Effector memory CD4-positive, alpha-beta T cell (primary cell): ENCODE measurements around the gene DONSON.

Experiments
- DNase-seq, 3 donors: peaks; one replicate each; pipeline ENCODE4 v3.0.0-alpha.2; 2020
- H3K27ac ChIP-seq: 2 replicates; pipeline ENCODE4 v1.7.0; 2013; ENCODE audit warnings: mild to moderate bottlenecking, low read length, moderate library complexity; ENCODE audit not compliant: insufficient read depth, poor library complexity, severe bottlenecking
- H3K27me3 ChIP-seq: replicated peaks from 2 replicates; pipeline ENCODE4 v1.7.0; 2013; ENCODE audit warnings: mild to moderate bottlenecking, low read length; ENCODE audit not compliant: insufficient read depth, control insufficient read depth, poor library complexity, severe bottlenecking
- H3K36me3 ChIP-seq: 2 replicates; pipeline ENCODE4 v1.7.0; 2013; ENCODE audit warnings: mild to moderate bottlenecking, low read length, moderate library complexity; ENCODE audit not compliant: control insufficient read depth, insufficient read depth
- H3K4me1 ChIP-seq: 2 replicates; pipeline ENCODE4 v1.7.0; 2013; ENCODE audit warnings: low read length, mild to moderate bottlenecking; ENCODE audit not compliant: control insufficient read depth, insufficient read depth, poor library complexity, severe bottlenecking
- H3K4me3 ChIP-seq: 2 replicates; pipeline ENCODE4 v1.7.0; 2013; ENCODE audit warnings: low read length, low read depth, mild to moderate bottlenecking; ENCODE audit not compliant: insufficient read depth, poor library complexity, severe bottlenecking
- H3K9me3 ChIP-seq: 2 replicates; pipeline ENCODE4 v1.7.0; 2013; ENCODE audit warnings: mild to moderate bottlenecking, low read length, moderate library complexity; ENCODE audit not compliant: control insufficient read depth

Gene DONSON

DNA sequence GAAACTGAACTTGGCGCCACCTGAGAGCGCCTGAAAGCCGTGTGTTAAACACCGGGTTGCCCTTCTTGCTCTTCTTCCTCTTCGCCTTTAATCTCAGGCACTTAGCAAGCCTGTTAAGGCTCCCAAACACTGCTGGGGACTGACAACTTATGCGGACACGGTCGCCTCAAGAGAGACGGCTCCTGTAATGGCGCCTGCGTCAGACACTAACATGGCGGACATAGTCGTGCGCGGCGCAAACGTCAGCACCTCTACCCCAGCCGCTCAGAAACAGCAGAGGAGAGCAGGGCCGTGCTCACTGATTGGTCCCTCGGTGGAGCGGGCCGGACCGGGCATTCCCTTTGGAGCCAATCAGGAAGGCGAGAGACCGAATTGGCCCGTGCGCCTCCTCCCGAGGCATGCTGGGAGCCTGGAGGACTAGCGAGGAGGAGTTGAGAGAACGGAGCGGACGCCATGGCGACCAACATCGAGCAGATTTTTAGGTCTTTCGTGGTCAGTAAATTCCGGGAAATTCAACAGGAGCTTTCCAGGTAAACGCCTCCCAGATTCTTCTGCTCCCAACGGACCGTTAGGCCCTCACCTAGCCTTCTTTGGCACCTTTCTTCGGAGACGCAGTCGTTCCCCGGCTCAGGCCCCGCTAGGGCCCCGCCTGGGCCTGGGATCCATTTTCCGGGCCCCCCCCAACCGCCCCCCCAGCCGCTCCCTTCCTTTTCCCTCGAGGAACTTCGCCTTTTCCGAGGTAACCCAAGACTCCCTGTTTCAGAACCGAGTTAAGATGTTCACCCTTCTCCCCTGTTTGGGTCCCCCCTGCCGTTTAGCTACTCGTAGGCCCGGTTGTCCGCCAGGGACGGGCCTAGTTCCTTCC is 45.6 kb downstream of the DONSON start, which contains the start of gene SON:
Gene SON, plus strand, starts transcription at position 399 of the 865 bp plus-strand sequence. Its CDS starts 55 bp downstream, at position 454.
- peak within 1 kb of the TSS; percentile 99 for H3K27ac ChIP-seq
- peaks cover 14% of the 10 kb centered on the region for H3K4me1 ChIP-seq
- H3K36me3 ChIP-seq: peaks cover 12% of the 10 kb centered on the region
- peak; percentile 94 to 98 (median 98) for DNase-seq
- peak within 1 kb of the TSS; percentile 82 for H3K4me3 ChIP-seq
- no peaks in the 10 kb centered on the region for H3K9me3 ChIP-seq
- no peaks in the 10 kb centered on the region for H3K27me3 ChIP-seq

DNA sequence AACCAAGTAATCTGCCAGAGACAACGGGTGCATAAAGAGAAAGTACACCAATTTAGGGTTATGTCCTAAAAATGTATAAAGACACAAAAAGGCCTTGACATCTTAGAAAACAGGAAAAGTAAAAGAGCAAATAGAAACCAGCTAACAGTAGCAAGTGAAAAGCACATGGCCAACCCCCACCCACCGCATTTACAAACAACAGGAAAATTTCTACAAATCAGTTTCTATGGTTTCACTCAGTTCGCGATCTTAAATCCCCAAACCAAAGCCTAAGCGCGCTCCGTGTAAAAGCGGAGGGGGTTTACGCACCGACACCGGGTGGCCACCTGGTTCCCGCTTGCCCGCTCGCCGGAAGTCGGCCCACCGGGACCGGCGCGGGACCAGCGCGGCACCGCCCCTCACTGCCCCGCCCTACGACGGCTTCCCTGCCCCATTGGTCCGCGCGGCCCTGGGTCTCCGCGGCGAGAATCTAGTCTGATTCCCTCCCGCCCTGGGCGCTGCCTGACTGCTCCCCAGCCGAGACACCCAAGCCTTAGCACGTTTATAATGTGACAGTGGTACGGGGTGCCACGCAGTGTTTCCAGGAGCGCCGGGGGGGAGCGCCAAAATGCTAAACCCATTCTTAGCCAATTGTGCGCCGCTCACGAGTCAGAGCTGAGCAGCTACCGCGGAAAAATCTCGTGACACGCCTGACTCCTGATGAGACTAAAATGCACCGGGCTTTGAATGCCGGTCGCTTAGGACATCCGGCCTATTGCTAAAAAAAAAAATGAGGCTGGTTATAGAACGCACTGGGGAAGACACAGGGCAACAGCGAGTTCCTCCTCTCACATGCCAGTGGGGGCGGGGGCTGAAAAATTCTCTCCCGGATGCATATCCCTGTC is 46.5 kb downstream of the DONSON start, which contains the start of gene GART:
Gene GART, minus strand, starts transcription at position 362 of the 884 bp plus-strand sequence. CDS start 2,802 bp downstream, outside the sequence.
- DNase-seq: peak; percentile 68 to 76 (median 75)
- Histone ChIP-seq H3K9me3 (no peaks in the 10 kb centered on the region), H3K27me3 (no peaks in the 10 kb centered on the region), H3K4me1 (peaks cover 14% of the 10 kb centered on the region), H3K4me3 (peak within 1 kb of the TSS; percentile 82), H3K27ac (peak within 1 kb of the TSS; percentile 99), H3K36me3 (peaks cover 14% of the 10 kb centered on the region)

DNA sequence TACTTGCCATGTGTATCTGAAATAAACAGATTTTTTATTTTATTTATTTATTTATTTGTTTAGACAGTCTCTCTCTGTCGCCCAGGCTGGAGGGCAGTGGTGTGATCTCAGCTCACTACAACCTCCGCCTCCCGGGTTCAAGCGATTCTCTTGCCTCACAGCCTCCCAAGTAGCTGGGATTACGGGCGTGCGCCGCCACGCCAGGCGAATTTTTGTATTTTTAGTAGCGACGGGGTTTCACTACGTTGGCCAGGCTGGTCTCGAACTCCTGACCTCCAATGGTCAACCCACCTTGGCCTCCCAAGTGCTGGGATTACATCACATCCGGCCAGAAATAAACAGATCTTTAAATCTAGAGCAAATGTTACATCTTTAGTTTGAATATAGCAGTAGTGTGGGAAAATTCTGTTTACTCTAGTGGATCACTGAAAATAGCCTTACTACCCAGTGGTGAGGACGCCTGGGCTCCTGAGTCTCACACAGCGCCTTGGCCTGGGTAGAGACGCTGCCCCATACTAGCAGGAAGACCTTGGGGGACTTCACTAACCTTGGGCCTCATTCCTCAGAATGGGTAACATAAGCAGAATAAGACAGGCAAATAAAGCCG is 47.3 kb downstream of the DONSON start:
- Histone ChIP-seq H3K36me3 (peaks cover 22% of the 10 kb centered on the region), H3K4me1 (peaks cover 14% of the 10 kb centered on the region), H3K9me3 (no peaks in the 10 kb centered on the region), H3K27me3 (no peaks in the 10 kb centered on the region), H3K4me3 (peak overlapping the region; percentile 82), H3K27ac (peak overlapping the region; percentile 99)
- DNase-seq: no peak

DNA sequence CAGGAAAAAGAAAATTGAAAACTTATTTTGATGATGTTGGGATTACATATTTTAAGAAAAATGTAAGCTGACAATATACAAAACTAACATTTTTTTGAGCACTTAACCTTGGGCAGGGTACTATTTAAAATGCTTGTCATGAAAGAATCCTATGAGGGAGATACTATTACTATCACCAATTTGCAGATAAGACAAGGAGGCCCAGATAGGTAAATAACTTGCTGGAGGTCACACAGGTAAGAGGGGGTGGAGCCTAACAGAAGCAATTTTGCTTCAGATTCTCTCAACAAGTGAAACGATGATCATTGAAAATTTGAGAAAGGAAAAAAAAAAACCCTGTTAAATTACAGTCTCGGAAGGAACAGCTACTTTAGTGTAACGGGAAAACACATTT is 47.8 kb downstream of the DONSON start:
- Histone ChIP-seq H3K27me3 (no peaks in the 10 kb centered on the region), H3K4me1 (peaks cover 14% of the 10 kb centered on the region), H3K36me3 (peaks cover 26% of the 10 kb centered on the region), H3K27ac (no peak overlapping the region), H3K4me3 (no peak overlapping the region), H3K9me3 (no peaks in the 10 kb centered on the region)
- DNase-seq: no peak

DNA sequence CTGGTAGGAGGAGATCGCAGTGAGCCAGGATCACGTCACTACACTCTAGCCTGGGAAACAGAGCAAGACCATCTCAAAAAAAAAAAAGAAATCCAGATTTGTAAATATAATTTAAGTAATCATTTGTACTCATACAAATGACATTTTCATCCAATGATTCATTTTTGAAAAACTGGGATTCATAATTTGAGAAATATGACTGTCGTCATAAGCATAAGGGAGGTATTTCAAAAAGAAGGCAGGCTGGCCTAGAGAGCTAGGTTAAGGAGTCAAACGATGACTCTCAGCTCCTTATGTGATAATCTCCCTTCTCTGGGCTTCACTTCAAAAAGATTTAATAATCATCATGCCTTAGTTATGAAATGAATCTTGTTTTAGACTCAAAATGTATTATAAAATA is 48.9 kb downstream of the DONSON start:
- Histone ChIP-seq H3K27ac (no peak overlapping the region), H3K4me3 (no peak overlapping the region), H3K36me3 (peaks cover 37% of the 10 kb centered on the region), H3K4me1 (peaks cover 9% of the 10 kb centered on the region), H3K9me3 (no peaks in the 10 kb centered on the region), H3K27me3 (no peaks in the 10 kb centered on the region)
- no peak for DNase-seq

DNA sequence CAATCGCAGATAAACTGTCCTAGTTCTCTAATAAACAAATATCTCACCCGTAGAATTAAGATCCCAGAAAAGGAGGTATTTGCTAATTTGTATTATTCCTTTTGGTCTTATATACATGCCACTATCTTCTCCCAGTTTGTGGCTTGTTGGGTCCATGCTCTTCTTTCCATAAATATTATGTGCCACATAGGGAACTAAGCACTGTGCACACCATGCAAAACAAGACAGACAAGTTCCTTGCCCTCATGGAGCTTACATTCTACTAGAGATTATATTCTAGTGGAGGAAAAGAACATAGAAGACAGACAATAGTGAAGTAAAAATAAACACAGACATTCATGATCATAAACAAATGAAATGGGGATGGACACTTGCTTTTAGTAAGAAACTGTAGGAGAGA is 51.3 kb downstream of the DONSON start:
- Histone ChIP-seq H3K4me3 (no peak overlapping the region), H3K9me3 (no peaks in the 10 kb centered on the region), H3K27me3 (no peaks in the 10 kb centered on the region), H3K36me3 (peaks cover 59% of the 10 kb centered on the region), H3K27ac (no peak overlapping the region), H3K4me1 (peaks cover 9% of the 10 kb centered on the region)
- no peak for DNase-seq

DNA sequence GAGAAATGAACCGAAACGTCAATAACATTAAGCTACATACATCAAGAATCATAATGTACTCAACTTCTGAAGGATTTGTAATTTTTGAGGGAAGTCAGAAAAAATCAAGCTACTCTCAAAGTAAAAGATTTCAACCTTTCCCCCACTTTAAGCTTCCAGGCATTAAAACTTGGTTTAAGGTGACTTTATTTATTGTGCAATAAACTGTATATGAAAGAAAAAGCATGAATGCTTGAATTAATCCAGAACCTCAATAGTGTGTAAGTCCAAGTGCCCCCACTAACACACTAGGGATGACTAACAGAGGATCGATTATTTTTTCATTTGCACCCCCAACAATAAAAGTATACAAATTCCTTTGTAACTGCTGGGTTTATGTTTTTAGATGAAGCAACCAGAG is 57.5 kb downstream of the DONSON start:
- Histone ChIP-seq H3K9me3 (no peaks in the 10 kb centered on the region), H3K27ac (no peak overlapping the region), H3K4me3 (no peak overlapping the region), H3K36me3 (peaks cover 88% of the 10 kb centered on the region), H3K4me1 (no peaks in the 10 kb centered on the region), H3K27me3 (no peaks in the 10 kb centered on the region)
- no peak for DNase-seq
